Bronchial epithelial cell (primary cell): ENCODE data around the gene DMXL1. TPM values are rescaled to one million over a fixed set of nuclear protein-coding genes. Genes with fewer than 3 reads are reported as not detected.
A peak's percentile ranks its signal among the peaks of the same experiment; 100 is the strongest.

Experiments used
- DNase-seq: peaks from one replicate; pipeline ENCODE4 v3.0.0-alpha.2; 2010; ENCODE audit warnings: low read depth
- FAIRE-seq: peaks from 2 replicates; lab custom pipeline; 2011; peaks lifted over from hg19 to GRCh38; lab: Jason Lieb, UNC
- H3K27me3 ChIP-seq: 2 replicates; pipeline ENCODE4 v1.5.1; 2011; ENCODE audit warnings: low read length; ENCODE audit not compliant: control insufficient read depth, insufficient read depth
- H3K36me3 ChIP-seq: 2 replicates; pipeline ENCODE4 v1.5.1; 2011; ENCODE audit warnings: low read length; ENCODE audit not compliant: control insufficient read depth, insufficient read depth
- H3K4me3 ChIP-seq: 2 replicates; pipeline ENCODE4 v1.5.1; 2011; ENCODE audit warnings: mild to moderate bottlenecking, low read depth, low read length, control low read depth
- CTCF ChIP-seq: IDR thresholded peaks from 2 replicates; pipeline ENCODE4 v1.5.1; 2011; ENCODE audit warnings: mild to moderate bottlenecking, moderate library complexity, low read length, control low read depth, inconsistent platforms; ENCODE audit not compliant: insufficient read depth, severe bottlenecking
- total RNA-seq: library from RNA; depleted of rRNA; stranded (reverse); fragments of >200 nt; gene quantifications from 2 replicates; pipeline ENCODE4 v1.2.1, GENCODE V29; 2014

The DMXL1 gene
- total RNA-seq, 1 donor from 2014 or later, result 32.1 TPM

GRCh38 chr5:119077444-119077843 lies 6.6 kb downstream of the DMXL1 start:
- no peak for FAIRE-seq
- H3K36me3 ChIP-seq, result no peaks in the 10 kb centered on the region

GRCh38 chr5:119078071-119078846 lies 7.4 kb downstream of the DMXL1 start:
- Histone ChIP-seq H3K27me3 (no peaks in the 10 kb centered on the region), H3K4me3 (no peak overlapping the region), H3K36me3 (no peaks in the 10 kb centered on the region)
- no peak for FAIRE-seq
- DNase-seq, result no peak
- TF ChIP-seq CTCF, result no peak

More at GRCh38 chr5:119077444-119077843, 6.6 kb downstream of the DMXL1 start:
- no peaks in the 10 kb centered on the region for H3K27me3 ChIP-seq
- no peak for DNase-seq
- no peak for TF ChIP-seq CTCF
- H3K4me3 ChIP-seq, result no peak overlapping the region

- Histone ChIP-seq H3K36me3 (no peaks in the 10 kb centered on the region), H3K27me3 (no peaks in the 10 kb centered on the region), H3K4me3 (no peak overlapping the region)
- TF ChIP-seq CTCF, result no peak
- DNase-seq (peak; percentile 32), FAIRE-seq (no peak)
Measured at GRCh38 chr5:119078861-119079260, 8.0 kb downstream of the DMXL1 start.

GRCh38 chr5:119079318-119079921 lies 8.5 kb downstream of the DMXL1 start:
- H3K27me3 ChIP-seq, result no peaks in the 10 kb centered on the region
- H3K4me3 ChIP-seq, result no peak overlapping the region
- DNase-seq (peak; percentile 35), FAIRE-seq (no peak)
- TF ChIP-seq CTCF, result no peak
- H3K36me3 ChIP-seq, result no peaks in the 10 kb centered on the region

GRCh38 chr5:119080936-119081335 lies 10.0 kb downstream of the DMXL1 start:
- no peaks in the 10 kb centered on the region for H3K36me3 ChIP-seq
- DNase-seq (no peak), FAIRE-seq (no peak)
- H3K4me3 ChIP-seq, result no peak overlapping the region
- no peaks in the 10 kb centered on the region for H3K27me3 ChIP-seq
- TF ChIP-seq CTCF, result no peak

GRCh38 chr5:119082691-119083090 lies 11.8 kb downstream of the DMXL1 start:
- TF ChIP-seq CTCF, result no peak
- Histone ChIP-seq H3K36me3 (no peaks in the 10 kb centered on the region), H3K27me3 (no peaks in the 10 kb centered on the region), H3K4me3 (no peak overlapping the region)
- FAIRE-seq, result no peak
- DNase-seq, result no peak
